GM19035 (cell line): Measurements from ENCODE around the gene PCBP1.
A peak's percentile ranks its signal among the peaks of the same experiment; 100 is the strongest.
"Not testable (repeated sequence)": the region's sequence is repeated elsewhere in the genome, so short reads cannot be mapped to it uniquely, and the experiment has no call there.

Experiments used
- ATAC-seq: cut with Tn5 transposase; IDR thresholded peaks from one replicate; pipeline ENCODE4 v1.9.1; 2021; ENCODE audit not compliant: unreplicated experiment

The PCBP1 gene

DNA sequence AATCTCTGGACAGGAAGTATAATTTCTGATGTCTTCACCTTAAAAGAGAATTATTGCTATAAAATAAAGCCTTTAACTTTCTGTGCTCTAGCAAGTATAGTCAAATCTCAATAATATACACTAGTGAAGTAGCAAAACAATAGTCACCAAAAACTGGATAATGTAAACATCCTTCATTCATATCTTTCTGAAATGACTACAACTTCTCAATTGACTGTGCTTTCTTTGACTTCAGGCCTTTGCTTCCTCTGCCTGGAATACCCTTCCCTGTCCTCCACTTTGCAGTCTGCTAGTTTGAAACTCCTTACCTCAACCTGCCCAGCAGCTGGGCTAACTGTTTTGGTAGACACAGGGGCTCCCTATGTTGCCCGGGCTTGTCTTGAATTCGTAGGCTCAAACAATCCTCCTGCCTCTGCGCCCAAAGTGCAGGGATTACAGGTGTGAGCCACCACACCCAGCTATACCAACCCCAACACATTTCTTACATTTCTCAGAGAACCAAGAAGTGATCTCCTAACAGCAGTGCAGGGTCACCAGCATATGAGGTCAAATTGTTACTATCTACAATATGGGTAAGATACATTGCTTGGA is 6.6 kb upstream of the PCBP1 start:
- ATAC-seq = no peak

DNA sequence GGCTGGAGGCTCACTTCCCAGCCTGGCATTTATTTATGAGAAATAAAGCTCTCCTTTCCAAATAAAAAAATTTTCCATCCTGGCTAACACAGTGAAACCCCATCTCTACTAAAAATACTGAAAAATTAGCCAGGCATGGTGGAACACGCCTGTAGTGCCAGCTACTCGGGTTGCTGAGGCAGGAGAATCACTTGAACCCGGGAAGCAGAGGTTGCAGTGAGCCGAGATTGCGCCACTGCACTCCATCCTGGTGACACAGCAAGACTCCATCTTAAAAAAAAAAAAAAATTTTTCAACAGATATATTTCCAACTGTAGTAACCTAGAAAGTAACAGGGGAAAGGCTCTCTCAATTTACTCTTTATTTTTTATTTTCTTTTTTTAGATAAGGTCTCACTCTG is 6.1 kb upstream of the PCBP1 start:
- ATAC-seq = no peak

DNA sequence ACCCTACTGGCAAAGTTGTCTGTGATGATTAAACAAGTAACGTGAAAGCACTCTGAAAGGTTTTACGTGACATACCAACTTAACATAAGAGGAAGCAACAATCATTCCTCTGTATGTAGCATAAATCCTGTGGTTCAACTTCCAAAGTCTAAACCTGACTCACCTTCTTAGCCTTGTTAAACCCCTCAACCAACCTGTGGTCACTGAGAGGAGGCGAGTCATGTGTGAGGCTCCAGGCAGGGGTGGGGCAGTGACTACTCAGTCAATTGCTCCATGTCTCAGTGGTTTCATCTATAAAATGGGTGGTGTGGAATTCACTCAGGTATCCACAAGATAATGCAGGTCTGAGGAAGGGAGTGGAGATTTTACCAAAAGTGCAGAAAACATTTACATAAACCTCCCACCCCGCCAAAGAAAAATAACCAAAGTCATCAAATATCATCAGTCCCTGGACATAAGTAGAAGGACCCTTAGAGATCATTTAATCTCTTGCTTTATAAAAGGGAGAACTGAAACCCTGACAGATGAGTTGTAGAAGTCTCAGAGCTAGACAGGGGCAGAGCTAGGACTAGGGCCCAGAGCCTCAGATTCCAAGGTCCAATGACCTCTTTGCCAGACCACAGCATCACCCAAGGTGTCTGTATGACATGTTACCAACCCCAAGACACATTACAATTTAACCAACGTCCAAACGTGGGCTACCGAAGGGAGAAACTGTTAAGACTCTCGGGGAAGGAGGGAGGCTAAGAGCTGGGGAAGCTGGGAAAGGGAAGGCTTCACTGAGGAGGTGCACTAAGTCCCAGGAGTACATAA is 3.7 kb upstream of the PCBP1 start:
- no peak for ATAC-seq

DNA sequence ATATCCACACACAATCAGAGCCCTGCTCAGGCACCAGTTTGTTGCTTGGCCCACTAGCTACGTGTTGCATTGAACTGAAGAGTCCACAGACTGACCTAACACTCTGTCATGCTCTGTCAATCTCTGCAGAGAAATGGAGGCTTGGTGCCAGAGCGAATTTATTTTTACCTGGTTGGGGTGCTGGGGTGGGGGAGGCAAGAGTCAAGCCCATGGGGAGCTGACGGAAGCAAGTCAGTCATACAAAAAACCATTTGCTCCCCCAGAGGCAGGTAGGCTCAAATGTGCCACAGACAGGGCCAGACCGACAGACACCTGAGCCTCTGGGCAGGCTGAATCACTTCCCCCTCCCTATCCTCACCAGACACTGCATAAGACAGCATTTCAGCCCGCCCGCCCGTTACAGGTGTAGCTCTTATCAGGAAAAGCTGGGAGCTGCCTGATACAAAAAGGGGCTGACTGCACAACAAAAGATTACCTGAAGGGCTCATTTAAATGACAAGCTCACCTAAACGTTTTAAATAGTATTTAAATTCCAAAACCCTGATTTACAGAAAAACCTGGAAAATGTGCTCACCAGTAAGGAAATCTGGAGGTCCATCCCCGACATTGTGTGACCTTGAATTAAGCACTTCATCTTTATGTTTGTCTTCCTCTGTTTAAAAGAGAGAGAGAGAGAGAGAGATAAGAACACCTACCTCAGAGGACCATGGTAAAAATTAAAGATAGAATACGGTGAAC is 2.1 kb upstream of the PCBP1 start:
- ATAC-seq = no peak

DNA sequence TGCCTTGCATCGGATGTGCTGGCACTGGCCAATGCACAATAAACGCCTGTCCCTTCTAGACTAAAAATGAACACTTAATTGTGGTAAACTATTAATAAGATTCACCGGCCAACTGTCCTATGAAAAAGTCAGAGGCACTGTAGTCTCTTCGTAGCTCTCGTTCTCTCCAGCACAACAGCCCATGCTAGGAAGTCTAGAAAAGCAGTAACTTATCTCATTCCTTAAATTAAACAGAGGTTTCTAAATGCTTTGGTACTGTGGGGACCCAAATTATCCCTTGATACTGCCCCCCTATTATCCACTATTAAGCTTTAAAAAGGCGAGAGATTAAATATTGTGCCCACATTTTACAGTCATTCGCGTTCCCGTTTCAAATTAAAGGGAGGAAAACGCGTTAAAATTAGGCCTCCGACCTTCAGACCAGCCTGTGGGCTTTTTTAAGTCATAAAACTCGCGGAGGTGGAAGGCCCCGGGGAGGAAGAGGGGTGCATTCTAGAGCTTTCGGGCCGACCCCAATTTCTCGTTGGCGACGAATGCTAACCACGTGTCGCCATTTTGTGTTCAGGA is 1.5 kb upstream of the PCBP1 start:
- no peak for ATAC-seq

DNA sequence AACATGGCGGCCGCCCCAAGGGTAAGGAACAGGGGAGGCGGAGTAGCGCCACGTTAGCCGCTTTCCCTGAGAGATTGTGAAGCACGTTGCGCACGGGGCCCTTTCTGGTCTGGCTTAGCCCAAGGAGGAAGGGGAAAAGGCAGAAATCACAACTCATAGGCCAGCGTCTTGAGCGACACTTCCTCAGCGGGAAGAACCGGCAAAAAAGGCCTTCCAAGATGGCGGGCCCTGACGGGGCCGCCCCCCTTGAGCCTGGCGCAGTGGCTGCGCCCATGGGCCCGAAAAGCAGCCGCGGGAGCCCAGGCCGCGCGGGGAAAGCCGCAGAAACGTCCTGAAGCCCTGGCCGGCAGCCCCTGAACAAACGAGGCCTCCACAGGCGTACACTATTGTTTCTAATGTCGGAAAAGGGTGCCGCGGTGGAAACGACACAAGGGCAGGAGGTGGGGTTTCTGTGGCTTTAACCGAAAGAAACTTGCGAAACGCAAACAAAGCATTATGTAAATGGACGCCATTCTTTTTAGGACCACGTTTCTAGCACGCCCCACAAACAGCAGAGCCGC is 919 bp upstream of the PCBP1 start:
- peak; percentile 49 for ATAC-seq

DNA sequence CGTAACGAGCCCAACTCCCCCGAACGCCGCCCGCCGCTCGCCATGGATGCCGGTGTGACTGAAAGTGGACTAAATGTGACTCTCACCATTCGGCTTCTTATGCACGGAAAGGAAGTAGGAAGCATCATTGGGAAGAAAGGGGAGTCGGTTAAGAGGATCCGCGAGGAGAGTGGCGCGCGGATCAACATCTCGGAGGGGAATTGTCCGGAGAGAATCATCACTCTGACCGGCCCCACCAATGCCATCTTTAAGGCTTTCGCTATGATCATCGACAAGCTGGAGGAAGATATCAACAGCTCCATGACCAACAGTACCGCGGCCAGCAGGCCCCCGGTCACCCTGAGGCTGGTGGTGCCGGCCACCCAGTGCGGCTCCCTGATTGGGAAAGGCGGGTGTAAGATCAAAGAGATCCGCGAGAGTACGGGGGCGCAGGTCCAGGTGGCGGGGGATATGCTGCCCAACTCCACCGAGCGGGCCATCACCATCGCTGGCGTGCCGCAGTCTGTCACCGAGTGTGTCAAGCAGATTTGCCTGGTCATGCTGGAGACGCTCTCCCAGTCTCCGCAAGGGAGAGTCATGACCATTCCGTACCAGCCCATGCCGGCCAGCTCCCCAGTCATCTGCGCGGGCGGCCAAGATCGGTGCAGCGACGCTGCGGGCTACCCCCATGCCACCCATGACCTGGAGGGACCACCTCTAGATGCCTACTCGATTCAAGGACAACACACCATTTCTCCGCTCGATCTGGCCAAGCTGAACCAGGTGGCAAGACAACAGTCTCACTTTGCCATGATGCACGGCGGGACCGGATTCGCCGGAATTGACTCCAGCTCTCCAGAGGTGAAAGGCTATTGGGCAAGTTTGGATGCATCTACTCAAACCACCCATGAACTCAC is 673 bp downstream of the PCBP1 start:
- ATAC-seq = no peak

DNA sequence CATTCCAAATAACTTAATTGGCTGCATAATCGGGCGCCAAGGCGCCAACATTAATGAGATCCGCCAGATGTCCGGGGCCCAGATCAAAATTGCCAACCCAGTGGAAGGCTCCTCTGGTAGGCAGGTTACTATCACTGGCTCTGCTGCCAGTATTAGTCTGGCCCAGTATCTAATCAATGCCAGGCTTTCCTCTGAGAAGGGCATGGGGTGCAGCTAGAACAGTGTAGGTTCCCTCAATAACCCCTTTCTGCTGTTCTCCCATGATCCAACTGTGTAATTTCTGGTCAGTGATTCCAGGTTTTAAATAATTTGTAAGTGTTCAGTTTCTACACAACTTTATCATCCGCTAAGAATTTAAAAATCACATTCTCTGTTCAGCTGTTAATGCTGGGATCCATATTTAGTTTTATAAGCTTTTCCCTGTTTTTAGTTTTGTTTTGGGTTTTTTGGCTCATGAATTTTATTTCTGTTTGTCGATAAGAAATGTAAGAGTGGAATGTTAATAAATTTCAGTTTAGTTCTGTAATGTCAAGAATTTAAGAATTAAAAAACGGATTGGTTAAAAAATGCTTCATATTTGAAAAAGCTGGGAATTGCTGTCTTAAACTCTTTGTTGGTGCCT is 1.4 kb downstream of the PCBP1 start:
- no peak for ATAC-seq

DNA sequence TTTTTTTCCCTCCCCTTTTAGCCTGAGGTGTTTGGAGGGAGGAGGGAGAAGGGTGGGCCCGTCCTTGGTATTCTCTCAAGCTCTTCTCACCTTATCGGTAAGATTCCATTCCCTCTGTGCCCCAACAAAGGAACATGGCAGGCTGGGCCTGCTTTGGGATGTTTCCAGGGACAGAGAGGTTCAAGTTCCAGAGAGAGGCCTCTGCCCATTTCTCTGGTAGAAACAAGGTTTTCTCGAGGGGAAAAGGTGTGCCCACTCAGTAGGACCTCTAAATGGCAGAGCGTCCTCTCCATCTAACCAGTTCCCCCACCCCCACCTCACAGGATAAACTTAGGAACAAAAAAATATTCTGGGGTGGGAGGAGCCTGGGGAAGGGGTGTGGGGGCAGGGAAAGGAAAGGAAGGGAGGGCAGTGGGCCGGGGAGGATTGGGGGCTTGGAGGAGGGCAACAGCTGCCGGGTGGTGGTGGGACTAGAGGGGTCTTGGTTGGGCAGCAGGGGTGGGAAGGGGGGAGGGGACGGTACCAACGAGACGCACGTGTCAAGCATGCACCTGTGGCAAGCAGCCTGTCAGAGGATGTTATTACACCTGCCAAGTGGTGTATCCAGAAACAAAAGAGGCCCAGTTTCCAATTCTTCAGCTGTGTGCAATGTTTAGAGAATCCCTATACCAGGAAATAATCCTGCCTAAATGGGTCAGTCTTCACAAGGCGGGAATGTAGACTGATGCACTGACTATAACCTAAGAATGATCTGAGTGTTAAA is 2.1 kb downstream of the PCBP1 start:
- ATAC-seq = no peak

DNA sequence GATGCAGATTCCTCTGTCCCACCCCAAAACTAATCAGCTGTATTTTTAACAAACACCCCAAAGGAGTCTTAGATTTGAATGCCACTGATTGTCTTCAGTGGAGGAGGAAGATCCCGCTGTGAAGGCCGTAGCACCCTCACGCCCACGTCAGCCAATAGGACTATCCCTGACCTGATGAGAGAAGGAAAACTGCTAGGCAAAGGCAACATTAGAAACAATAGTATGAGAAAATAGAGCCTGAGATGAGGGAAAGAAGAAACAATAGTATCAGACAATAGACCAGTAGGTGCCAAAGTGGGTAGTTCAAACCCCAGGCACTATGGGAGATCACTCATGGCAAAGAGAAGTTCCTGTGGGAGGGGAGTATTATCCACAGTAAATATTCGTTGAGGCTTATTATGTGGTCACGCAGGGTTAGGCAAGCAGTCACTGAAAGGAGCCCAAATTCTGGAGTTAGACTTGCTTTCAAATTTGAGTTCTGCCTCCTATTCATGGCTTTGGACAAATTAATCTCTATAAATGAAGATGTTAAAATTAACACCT is 2.8 kb downstream of the PCBP1 start:
- ATAC-seq = no peak

DNA sequence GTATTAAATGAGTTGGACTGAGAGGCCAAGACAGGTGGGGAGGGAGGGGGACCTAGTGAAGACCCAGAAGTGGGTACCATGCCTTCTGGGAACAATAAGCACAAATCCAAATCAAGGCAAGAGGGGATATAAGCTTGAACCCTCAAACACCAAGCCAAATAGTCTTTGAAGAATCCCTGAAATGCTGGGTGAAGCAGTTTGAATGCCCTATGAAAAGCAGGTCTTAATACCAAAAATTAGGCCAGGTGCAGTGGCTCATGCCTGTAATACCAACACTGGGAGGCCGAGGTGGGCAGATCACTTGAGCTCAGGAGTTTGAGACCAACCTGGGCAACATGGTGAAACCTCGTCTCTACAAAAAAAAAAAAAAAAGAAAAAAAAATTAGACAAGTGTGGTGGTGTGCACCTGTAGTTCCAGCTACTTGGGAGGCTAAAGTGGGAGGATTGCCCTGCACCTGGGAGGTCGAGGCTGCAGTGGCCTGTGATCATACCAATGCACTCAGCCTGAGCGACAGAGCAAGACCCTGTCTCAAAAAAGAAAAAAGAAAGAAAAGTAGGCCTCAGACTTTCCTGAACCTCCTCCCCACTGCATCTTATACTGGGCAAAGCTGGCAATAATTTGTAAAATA is 3.5 kb downstream of the PCBP1 start:
- no peak for ATAC-seq

DNA sequence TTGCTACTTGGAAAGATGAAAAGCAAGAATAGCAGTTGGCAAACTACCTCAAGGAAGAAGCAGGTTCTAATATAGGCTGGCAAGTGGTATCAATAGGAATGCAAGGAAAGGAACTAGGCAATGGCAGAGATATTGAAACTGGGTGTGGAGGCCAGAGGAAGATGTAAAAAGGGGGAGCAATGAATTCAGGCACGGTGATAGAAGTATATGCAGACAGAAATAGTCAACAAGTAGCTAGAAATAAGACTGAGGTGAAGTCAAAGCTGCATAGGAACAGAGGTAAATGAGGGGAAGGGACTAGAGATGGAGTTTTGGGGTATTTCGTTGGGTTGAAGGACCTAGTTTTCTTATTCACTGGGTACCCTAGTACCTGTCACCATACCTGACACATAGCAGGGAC is 4.1 kb downstream of the PCBP1 start:
- ATAC-seq = no peak

DNA sequence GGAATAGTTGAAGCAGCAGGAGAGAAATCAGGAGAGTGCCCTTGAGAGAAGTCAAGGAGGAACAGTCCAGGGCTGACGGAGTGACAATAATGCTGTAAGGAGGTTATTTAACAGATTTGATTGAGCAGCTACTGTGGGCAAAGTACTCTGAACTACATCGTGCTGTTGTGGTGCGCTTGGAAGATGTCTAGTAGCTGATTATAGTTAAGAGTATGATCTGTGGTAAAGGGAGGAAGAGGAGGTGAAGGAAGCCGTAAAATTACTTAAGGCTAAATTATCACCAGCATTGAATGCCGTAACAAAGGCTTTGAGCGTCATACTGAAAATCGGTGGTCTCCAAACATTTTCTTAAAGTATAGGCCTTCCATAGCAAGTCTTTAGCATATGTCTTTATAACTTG is 4.5 kb downstream of the PCBP1 start:
- ATAC-seq = no peak

DNA sequence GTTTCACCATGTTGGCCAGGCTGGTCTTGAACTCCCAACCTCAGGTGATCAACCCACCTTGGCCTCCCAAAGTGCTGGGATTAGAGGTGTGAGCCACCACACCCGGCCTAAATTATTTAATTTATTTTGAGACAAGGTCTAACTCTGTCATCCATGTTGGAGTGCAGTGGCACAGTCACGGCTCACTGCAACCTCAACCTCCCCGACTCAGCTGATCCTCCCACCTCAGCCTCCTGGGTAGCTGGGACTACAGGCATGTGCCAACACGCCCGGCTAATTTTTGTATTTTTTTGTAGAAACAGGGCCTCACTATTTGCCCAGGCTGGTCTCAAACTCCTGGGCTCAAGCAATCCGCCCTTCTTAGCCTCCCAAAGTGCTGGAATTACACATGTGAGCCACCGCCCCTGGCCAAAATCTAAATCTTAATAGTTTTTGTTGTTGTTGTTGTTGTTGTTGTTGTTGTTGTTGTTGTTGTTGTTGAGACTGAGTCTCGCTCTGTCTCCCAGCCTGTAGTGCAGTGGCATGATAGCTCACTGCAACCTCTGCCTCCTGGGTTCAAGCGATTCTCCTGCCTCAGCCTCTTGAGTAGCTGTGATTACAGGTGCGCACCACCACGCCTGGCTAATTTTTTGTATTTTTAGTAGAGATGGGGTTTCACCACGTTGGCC is 5.4 kb downstream of the PCBP1 start:
- ATAC-seq = not testable (repeated sequence)

DNA sequence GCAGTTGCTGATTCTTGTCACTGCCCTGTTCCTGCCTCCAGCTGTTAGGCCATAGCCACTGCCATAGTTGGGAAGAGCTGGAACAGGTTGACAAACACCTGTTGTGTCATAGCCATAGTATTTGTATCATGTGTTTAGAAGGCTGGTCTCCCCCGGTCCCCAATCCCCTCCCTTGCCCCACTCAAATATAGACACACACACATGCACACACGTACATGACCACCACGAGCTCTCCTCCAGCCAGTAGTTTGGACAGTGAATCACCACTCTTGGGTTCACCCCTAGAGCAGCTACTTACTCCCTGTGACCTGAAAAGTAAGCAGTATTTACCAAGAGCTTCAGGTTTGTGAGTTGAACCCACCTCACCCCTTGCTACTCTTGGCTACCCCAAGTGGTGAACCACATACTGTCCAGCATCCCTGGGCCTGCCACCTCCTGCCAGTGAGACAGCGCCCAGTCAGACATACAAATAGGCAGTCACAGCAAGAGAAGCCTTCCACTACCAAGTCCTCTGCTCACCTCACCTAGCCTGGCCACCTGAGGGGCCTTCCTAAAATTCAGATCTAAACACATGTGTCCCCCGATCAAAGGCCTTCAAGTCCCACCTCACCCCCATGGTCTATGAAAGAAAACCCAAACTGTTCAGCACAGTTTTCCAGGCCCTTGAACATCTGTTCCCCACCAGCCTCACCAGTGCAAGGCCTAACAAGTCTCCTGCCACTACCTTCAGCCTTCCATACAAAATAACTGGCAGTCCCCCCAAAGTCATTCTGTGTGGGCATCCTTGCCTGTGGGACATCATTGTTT is 7.1 kb downstream of the PCBP1 start:
- no peak for ATAC-seq

DNA sequence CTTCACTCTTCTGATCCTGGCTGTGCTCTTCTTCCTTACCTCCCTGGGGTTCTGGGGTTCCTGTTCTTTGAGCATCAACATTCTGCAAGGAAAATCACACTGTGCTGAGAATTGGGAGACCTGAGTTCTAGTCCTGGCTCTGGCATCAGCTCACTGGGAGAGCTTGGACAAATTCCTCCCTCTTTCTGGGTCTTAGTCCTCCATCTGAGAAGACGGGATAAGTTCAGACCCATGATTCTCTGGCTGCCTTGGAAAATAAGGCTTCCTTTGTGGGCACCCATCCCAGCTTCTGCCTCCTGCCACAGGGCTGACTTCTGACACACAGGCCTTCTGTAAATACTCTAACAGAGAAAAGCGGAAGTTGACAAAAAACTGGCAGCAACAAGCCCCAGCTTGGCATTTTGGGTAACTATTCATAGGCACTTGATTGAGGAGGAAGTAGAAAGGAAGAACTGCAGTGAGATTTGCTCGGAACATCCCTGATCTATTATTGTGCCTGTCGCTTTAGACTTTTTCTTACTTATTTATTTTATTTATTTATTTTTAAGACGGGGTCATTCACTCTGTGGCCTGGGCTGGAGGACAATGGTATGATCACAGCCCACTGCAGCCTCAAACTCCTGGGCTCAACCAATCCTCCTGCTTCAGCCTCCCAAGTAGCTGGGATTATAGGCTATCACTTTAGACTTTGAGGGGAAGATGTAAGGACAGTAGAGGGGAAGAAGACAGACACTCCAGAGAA is 7.9 kb downstream of the PCBP1 start:
- no peak for ATAC-seq
